HG02840 (cell line): ENCODE data around the gene PPM1F.
"Not testable (repeated sequence)": the region's sequence is repeated elsewhere in the genome, so short reads cannot be mapped to it uniquely, and the experiment has no call there.

Experiments used
- ATAC-seq: cut with Tn5 transposase; IDR thresholded peaks from one replicate; pipeline ENCODE4 v1.9.1; 2021; ENCODE audit warnings: mild to moderate bottlenecking, moderate library complexity, moderate number of reproducible peaks; ENCODE audit not compliant: unreplicated experiment, low FRiP score

PPM1F gene

GRCh38 chr22:21903283-21903682, 49.4 kb downstream of the PPM1F start:
- no peak for ATAC-seq

- no peak for ATAC-seq
Measured at GRCh38 chr22:21902296-21903087, 50.2 kb downstream of the PPM1F start.

DNA sequence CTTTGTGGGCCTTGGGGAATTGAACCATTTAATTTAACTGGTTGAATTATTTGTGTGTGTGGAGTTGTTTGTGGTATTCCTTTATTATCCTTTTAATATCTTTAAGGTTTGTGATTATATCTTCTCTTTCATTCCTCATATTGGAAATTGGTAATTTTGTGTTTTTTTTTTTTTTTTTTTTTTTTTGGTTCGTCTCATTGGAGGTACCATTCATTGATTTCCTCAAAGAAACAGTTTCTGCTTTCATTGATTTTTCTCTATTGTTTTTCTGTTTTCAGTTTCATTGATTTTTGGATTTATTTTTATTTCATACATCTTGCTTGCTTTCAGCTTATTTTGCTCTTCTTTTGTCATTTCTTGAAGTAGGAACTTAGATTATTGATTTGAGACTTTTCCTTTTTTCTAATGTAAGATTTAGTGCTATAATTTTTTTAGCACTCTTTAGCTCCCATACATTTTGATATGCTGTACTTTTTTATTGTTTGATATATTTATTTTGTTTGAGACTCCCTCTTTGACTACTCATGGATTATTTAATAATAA, 54.2 kb downstream of the PPM1F start:
- ATAC-seq, result no peak

GRCh38 chr22:21896951-21897513, 55.6 kb downstream of the PPM1F start:
- ATAC-seq, result no peak

- not testable (repeated sequence) for ATAC-seq
Measured at GRCh38 chr22:21896275-21896674, 56.4 kb downstream of the PPM1F start.

GRCh38 chr22:21894799-21895198, 57.8 kb downstream of the PPM1F start:
- no peak for ATAC-seq

- no peak for ATAC-seq
Measured at GRCh38 chr22:21889251-21889990, 63.2 kb downstream of the PPM1F start.

DNA sequence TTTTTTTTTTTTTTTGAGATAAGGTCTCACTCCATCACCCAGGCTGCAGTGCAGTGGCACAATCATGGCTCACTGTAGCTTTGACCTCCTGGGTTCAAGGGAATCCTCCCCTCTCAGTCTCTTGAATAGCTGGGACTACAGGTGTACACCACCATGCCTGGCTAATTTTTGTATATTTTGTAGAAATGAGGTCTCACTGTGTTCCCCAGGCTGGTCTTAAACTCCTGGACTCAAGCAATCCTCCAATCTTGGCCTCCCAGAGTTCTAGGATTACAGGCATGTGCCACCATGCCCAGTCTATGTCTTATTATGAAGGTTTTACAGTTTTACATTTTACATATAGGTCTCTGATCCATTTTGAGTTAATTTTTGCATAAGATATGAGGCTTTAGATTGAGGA, 64.8 kb downstream of the PPM1F start:
- no peak for ATAC-seq

DNA sequence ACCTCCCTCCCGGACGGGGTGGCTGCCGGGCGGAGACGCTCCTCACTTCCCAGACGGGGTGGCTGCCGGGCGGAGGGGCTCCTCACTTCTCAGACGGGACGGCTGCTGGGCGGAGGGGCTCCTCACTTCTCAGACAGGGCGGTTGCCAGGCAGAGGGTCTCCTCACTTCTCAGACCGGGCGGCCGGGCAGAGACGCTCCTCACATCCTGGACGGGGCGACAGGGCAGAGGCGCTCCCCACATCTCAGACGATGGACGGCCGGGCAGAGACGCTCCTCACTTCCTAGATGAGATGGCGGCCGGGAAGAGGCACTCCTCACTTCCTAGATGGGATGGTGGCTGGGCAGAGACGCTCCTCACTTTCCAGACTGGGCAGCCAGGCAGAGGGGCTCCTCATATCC, 68.7 kb downstream of the PPM1F start:
- not testable (repeated sequence) for ATAC-seq

DNA sequence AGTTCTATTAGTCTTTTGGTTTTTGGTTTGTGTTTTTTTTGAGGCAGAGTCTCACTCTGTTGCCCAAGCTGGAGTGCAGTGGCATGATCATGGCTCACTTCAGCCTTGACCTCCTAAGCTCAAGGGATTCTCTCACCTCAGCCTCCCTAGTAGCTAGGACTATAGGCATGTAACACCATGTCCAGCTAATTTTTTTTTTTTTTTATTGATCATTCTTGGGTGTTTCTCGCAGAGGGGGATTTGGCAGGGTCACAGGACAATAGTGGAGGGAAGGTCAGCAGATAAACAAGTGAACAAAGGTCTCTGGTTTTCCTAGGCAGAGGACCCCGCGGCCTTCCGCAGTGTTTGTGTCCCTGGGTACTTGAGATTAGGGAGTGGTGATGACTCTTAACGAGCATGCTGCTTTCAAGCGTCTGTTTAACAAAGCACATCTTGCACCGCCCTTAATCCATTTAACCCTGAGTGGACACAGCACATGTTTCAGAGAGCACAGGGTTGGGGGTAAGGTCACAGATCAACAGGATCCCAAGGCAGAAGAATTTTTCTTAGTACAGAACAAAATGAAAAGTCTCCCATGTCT, 69.8 kb downstream of the PPM1F start:
- ATAC-seq, result not testable (repeated sequence)

- no peak for ATAC-seq
Measured at GRCh38 chr22:21881841-21882753, 70.6 kb downstream of the PPM1F start.

GRCh38 chr22:21876486-21877176, 76.0 kb downstream of the PPM1F start:
- ATAC-seq, result no peak

- ATAC-seq, result not testable (repeated sequence)
Measured at GRCh38 chr22:21874953-21875352, 77.7 kb downstream of the PPM1F start.

DNA sequence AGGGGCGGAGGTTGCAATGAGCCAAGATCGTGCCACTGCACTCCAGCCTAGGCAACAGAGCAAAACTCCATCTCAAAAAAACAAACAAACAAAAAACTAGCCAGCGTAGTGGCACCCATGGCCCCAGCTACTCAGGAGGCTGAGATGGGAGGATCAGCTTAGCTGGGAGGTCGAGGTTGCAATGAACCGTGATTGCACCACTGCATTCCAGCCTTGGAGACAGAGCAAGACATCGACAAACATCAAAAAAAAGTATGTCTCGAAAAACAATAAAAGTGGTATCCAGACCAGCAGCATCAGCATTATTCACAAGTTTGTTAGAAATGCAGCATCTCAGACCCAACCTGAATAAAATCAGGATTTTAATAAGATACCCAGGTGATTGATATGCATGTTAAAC, 79.0 kb downstream of the PPM1F start:
- ATAC-seq, result no peak

- ATAC-seq, result not testable (repeated sequence)
Measured at GRCh38 chr22:21872741-21873140, 79.9 kb downstream of the PPM1F start.
